Fibroblast of lung (primary cell): Measurements from ENCODE around the gene SLC22A23.
A peak's percentile ranks its signal among the peaks of the same experiment; 100 is the strongest.

ENCODE experiments used
- EZH2 ChIP-seq: IDR thresholded peaks from 2 replicates; pipeline ENCODE4 v1.5.1; 2012; ENCODE audit warnings: low read length, control low read depth, mild to moderate bottlenecking; ENCODE audit errors: missing control alignments
- TF ChIP-seq, protein P1 (sequence below), 2 donors: IDR thresholded peaks in 1 of 2; conservative IDR thresholded peaks in 1 of 2; 1 replicate in 1 of 2; 2 replicates in 1 of 2; pipeline ENCODE4 v1.5.1; 2011 to 2012; ENCODE audit warnings: low read length in 2 of 2, control low read depth in 1 of 2, inconsistent platforms in 1 of 2, low read depth in 1 of 2, mild to moderate bottlenecking in 1 of 2

DNA sequence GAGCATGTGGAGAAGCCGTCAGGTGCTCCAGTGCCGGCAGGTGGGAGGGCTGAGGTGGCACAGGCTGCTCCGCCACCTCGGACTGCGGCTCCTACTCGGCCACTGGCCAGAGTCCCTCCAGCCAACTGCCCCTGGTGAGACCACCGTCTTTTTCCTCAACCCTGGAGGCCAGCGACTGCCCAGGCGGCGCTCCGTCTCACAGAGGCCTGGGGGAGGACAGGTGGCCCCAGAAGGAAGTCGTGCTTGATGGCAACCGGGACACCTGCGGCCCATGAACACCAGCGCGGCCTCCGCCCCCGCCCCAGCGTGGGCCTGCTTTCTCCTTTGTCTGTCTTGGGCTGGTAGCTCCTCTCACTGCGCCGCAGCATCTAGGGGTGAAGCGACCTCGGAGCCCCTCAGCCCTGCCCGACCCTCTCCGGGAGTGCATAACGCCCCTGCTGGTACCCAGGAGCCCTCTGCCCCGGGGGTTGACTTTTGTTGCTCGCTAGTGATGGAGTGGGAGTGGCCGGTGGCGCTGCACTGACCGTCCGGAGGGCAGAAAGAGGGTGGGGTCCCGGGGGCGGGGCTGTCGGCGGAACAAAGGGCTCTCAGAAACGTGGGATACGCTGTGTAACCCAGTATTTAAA lies 228.7 kb downstream of the SLC22A23 start:
- TF ChIP-seq, protein P1, sequence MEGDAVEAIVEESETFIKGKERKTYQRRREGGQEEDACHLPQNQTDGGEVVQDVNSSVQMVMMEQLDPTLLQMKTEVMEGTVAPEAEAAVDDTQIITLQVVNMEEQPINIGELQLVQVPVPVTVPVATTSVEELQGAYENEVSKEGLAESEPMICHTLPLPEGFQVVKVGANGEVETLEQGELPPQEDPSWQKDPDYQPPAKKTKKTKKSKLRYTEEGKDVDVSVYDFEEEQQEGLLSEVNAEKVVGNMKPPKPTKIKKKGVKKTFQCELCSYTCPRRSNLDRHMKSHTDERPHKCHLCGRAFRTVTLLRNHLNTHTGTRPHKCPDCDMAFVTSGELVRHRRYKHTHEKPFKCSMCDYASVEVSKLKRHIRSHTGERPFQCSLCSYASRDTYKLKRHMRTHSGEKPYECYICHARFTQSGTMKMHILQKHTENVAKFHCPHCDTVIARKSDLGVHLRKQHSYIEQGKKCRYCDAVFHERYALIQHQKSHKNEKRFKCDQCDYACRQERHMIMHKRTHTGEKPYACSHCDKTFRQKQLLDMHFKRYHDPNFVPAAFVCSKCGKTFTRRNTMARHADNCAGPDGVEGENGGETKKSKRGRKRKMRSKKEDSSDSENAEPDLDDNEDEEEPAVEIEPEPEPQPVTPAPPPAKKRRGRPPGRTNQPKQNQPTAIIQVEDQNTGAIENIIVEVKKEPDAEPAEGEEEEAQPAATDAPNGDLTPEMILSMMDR (conservative IDR thresholded peaks at IDR 0.05 in 1 of 2, IDR thresholded peaks at IDR 0.05 in 1 of 2; ENCODE audit: low read depth in 1 of 2, low read length in 2 of 2), result no peak
- peak; percentile 97 for TF ChIP-seq EZH2
